IMR-90 (cell line): Measurements from ENCODE around the gene PDE4C. TPM values are rescaled to one million over a fixed set of nuclear protein-coding genes. Genes with fewer than 3 reads are reported as not detected.

Experiments
- ATAC-seq: fragments of 200-7000 bp; cut with Tn5 transposase; 2 replicates; pipeline ENCODE4 v1.9.1; 2020; ENCODE audit warnings: low read depth, mild to moderate bottlenecking, moderate library complexity
- BruUV-seq: library from RNA; stranded (reverse); fragments of 400-500 nt; replicated peaks from 2 replicates; lab custom pipeline; 2021; lab: Mats Ljungman, UMichigan
- CTCF ChIA-PET: fragments of 300-600 bp; formaldehyde crosslinking; extraction: SDS; loops from one replicate; lab custom pipeline; 2021; ENCODE audit warnings: antibody characterized with exemption; lab: Yijun Ruan, JAX
- POLR2A ChIA-PET: fragments of 300-600 bp; sonication (Branson Sonifier 250); formaldehyde crosslinking; loops from one replicate; lab custom pipeline; 2022; ENCODE audit warnings: antibody characterized with exemption; ENCODE audit not compliant: unreplicated experiment; lab: Charles Lee
- DNase-seq: peaks from one replicate; pipeline ENCODE4 v3.0.0; 2013
- H2AFZ ChIP-seq: replicated peaks from 2 replicates; pipeline ENCODE3; 2013; ENCODE audit warnings: low read length, mild to moderate bottlenecking; ENCODE audit not compliant: poor library complexity
- H2AK5ac ChIP-seq: 2 replicates; pipeline ENCODE4 v1.6.1; 2013; ENCODE audit warnings: low read depth, low read length, inconsistent platforms
- H2AK9ac ChIP-seq: replicated peaks from 2 replicates; pipeline ENCODE3; 2013; ENCODE audit warnings: mild to moderate bottlenecking, low read depth, low read length, moderate library complexity; ENCODE audit not compliant: poor library complexity
- H2BK120ac ChIP-seq: 2 replicates; pipeline ENCODE4 v1.6.1; 2013; ENCODE audit warnings: low read depth, low read length, inconsistent platforms
- H2BK15ac ChIP-seq: 3 replicates; pipeline ENCODE4 v1.6.1; 2013; ENCODE audit warnings: low read depth, low read length, inconsistent platforms
- H2BK20ac ChIP-seq: 2 replicates; pipeline ENCODE4 v1.6.1; 2013; ENCODE audit warnings: low read depth, mild to moderate bottlenecking, inconsistent platforms, low read length, moderate library complexity
- H2BK5ac ChIP-seq: 2 replicates; pipeline ENCODE4 v1.6.1; 2013; ENCODE audit warnings: mild to moderate bottlenecking, low read depth, low read length, inconsistent platforms; ENCODE audit not compliant: poor library complexity, severe bottlenecking
- H3K14ac ChIP-seq: replicated peaks from 2 replicates; pipeline ENCODE4 v1.6.1; 2013; ENCODE audit warnings: low read depth, low read length, inconsistent platforms
- H3K18ac ChIP-seq: 2 replicates; pipeline ENCODE4 v1.6.1; 2013; ENCODE audit warnings: low read depth, low read length, control low read depth
- H3K23ac ChIP-seq: 2 replicates; pipeline ENCODE4 v1.6.1; 2013; ENCODE audit warnings: low read depth, low read length, inconsistent platforms
- H3K27ac ChIP-seq: 2 replicates; pipeline ENCODE4 v1.5.1; 2013; ENCODE audit warnings: mild to moderate bottlenecking, control low read depth, low read length; ENCODE audit not compliant: insufficient read depth
- H3K27me3 ChIP-seq: 2 replicates; pipeline ENCODE4 v1.6.1; 2013; ENCODE audit warnings: low read length; ENCODE audit not compliant: control insufficient read depth, insufficient read depth
- H3K36me3 ChIP-seq: 2 replicates; pipeline ENCODE4 v1.6.1; 2013; ENCODE audit warnings: low read length, mixed read lengths; ENCODE audit not compliant: control insufficient read depth, insufficient read depth
- H3K4ac ChIP-seq: 2 replicates; pipeline ENCODE4 v1.6.1; 2013; ENCODE audit warnings: low read depth, low read length, inconsistent platforms
- H3K4me1 ChIP-seq: 2 replicates; pipeline ENCODE4 v1.6.1; 2013; ENCODE audit warnings: low read length, mixed read lengths; ENCODE audit not compliant: control insufficient read depth, insufficient read depth
- H3K4me2 ChIP-seq: 2 replicates; pipeline ENCODE4 v1.6.1; 2013; ENCODE audit warnings: low read depth, mild to moderate bottlenecking, control low read depth, low read length, moderate library complexity
- H3K4me3 ChIP-seq: 2 replicates; pipeline ENCODE4 v1.5.1; 2013; ENCODE audit warnings: low read depth, mild to moderate bottlenecking, control low read depth, low read length, moderate library complexity; ENCODE audit not compliant: insufficient read depth
- H3K56ac ChIP-seq: 2 replicates; pipeline ENCODE4 v1.6.1; 2013; ENCODE audit warnings: low read length, inconsistent platforms; ENCODE audit not compliant: insufficient read depth; ENCODE audit errors: extremely low read depth
- H3K79me1 ChIP-seq, 2 experiments: 2 replicates each; pipeline ENCODE4 v1.6.1; 2013; ENCODE audit warnings: low read length in 2 of 2, inconsistent platforms in 1 of 2, low read depth in 1 of 2
- H3K9ac ChIP-seq: 2 replicates; pipeline ENCODE4 v1.6.1; 2013; ENCODE audit warnings: low read depth, low read length, control low read depth
- H3K9me1 ChIP-seq: 2 replicates; pipeline ENCODE4 v1.6.1; 2013; ENCODE audit warnings: low read length, inconsistent platforms; ENCODE audit not compliant: insufficient read depth
- H3K9me3 ChIP-seq: 2 replicates; pipeline ENCODE4 v1.6.1; 2013; ENCODE audit warnings: low read length; ENCODE audit not compliant: control insufficient read depth, insufficient read depth
- H4K20me1 ChIP-seq: 2 replicates; pipeline ENCODE4 v1.6.1; 2013; ENCODE audit warnings: low read length, inconsistent platforms; ENCODE audit not compliant: insufficient read depth
- H4K5ac ChIP-seq: 2 replicates; pipeline ENCODE4 v1.6.1; 2013; ENCODE audit warnings: mild to moderate bottlenecking, low read depth, low read length, control low read depth
- H4K8ac ChIP-seq, 2 experiments: 2 replicates each; pipeline ENCODE4 v1.6.1; 2013; ENCODE audit warnings: low read depth in 2 of 2, low read length in 2 of 2, control low read depth in 1 of 2, inconsistent platforms in 1 of 2
- H4K91ac ChIP-seq: 2 replicates; pipeline ENCODE4 v1.6.1; 2013; ENCODE audit warnings: low read depth, low read length, inconsistent platforms; ENCODE audit not compliant: insufficient read depth
- CHD1 ChIP-seq: IDR thresholded peaks from 2 replicates; pipeline ENCODE4 v1.6.1; 2012; ENCODE audit warnings: low read depth, low read length, improper control_type of control experiment
- FOS ChIP-seq: fragments of 150-350 bp; IDR thresholded peaks from 2 replicates; pipeline ENCODE4 v1.6.1; 2016; ENCODE audit warnings: low read depth, low read length
- NFE2L2 ChIP-seq: fragments of 150-350 bp; IDR thresholded peaks from 2 replicates; pipeline ENCODE4 v1.6.1; 2016; ENCODE audit warnings: low read depth, mild to moderate bottlenecking, low read length
- POLR2A ChIP-seq: IDR thresholded peaks from 2 replicates; pipeline ENCODE4 v1.6.1; 2012; ENCODE audit warnings: mild to moderate bottlenecking, low read depth, low read length
- RAD21 ChIP-seq: IDR thresholded peaks from 2 replicates; pipeline ENCODE4 v1.6.1; 2012; ENCODE audit warnings: low read length, improper control_type of control experiment
- WGBS, 2 experiments: methylation state at CpG; one replicate each; pipeline versions ENCODE4 v1.1.5 to v1.1.7; 2013; ENCODE audit warnings: missing lambda C conversion rate in 2 of 2; ENCODE audit not compliant: insufficient read length in 1 of 2; ENCODE audit errors: extremely low coverage in 2 of 2; 5-methylcytosine and 5-hydroxymethylcytosine counted together
- dilution Hi-C: fragments of 300-500 bp; cut with HindIII; formaldehyde crosslinking; loops from one replicate; pipeline ENCODE4 v1.14.3; 2018; ENCODE audit warnings: low sequenced_read_pairs; ENCODE audit not compliant: unreplicated experiment
- in situ Hi-C: fragments of 300-500 bp; cut with MboI; formaldehyde crosslinking; loops from 3 replicates; pipeline ENCODE4 v1.14.3; 2019; ENCODE audit warnings: low sequenced_read_pairs, inconsistent platforms, mixed read lengths
- intact Hi-C: fragments of 100-400 bp; cut with micrococcal nuclease; formaldehyde crosslinking; loops from 2 replicates; pipeline ENCODE4 v1.10.0; 2022
- polyA plus RNA-seq, 3 experiments: library from polyadenylated mRNA; depleted of rRNA; stranded (reverse); fragments of >200 nt; gene quantifications; 2 replicates each; pipeline ENCODE4 v1.2.3, GENCODE V29; 2012; ENCODE audit warnings: low replicate concordance in 1 of 3
- total RNA-seq: library from RNA; depleted of rRNA; stranded (reverse); fragments of >200 nt; gene quantifications from 2 replicates; pipeline ENCODE4 v1.2.3, GENCODE V29; 2012

Gene PDE4C
- total and polyA plus RNA-seq, 2 of the 4 experiments (the other 2 are of a cell fraction) = 0.18 to 0.24 TPM

DNA sequence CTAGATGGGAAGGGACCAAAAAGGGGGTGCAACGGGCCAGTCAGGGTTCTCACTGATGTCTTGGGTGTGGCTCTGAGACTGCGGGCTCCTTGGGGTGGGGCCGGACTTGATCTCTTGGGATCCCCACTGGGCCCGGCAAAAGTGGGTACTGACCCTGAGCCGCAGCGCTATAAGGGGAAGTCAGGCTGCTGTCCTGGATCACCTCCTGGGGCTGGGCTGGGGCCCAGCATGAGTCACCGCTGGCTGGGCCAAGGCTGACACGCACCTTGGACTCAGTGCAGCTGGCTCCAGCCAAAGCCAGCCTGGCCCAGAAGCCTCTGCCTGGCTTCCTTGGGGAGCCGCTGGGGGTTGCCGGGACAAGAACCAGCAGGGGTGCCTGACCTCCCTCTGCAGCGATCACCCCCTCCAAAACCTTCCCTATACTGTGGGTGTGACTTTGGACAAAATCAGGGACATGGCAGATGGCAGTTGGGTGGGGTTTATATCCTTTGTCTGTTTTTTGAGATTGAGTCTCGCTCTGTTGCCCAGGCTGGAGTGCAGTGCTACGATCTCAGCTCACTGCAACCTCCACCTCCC lies 48.6 kb upstream of the PDE4C start (continued):
- TF ChIP-seq RAD21 (peak; percentile 15; the same call in 1 of the 2 replicates), CHD1 (no peak), NFE2L2 (0 out of 2 replicates have a peak, but pooled peaks have one; percentile 1)

DNA sequence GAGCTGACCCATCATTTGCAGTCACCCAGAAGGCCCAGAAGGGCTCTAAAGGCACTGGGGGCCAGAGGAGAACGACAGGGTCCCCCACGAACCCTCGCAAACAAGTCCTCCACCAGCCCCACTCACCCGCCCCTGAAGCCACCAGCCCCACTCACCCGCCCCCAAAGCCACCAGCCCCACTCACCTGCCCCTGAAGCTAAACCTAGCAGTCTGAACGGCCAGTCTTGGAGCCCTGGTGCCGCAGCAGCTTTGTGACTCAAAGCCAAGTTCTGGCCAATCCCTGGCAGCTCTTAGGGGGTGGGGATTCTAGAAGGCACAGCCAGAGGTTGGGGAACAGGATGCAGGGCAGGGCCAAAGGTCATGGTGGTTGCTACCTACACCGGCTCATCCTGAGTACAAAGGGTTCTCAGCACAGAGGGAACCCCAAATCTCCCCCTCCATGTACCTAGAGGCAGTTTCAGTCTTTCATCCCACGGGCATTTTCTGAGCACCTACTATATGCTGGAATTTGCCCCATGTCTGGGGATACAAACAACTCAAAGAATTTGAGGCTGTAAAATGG lies 48.1 kb upstream of the PDE4C start, which contains the start of gene IQCN:
TSS of gene IQCN (minus strand) at position 234 of the 562 bp plus-strand sequence. CDS start 4,974 bp downstream, outside the sequence.
- dilution Hi-C loops = no loop called here
- DNase-seq = no peak

More for the DNA sequence above, 48.1 kb upstream of the PDE4C start, which contains the start of gene IQCN:
- H3K4me3 ChIP-seq = no peak within 1 kb of the TSS
- H3K9ac ChIP-seq = peak within 1 kb of the TSS; percentile 2; the same call in 1 of the 2 replicates
- WGBS, 2 experiments = no CpG with 5 or more reads among the region's 9 CpGs
- peak within 1 kb of the TSS; percentile 72 for H2BK5ac ChIP-seq
- peaks cover 55% of the 10 kb centered on the region for H4K20me1 ChIP-seq
- 0 out of 2 replicates have a peak within 1 kb of the TSS, but pooled peaks have one; percentile 53 for H3K56ac ChIP-seq
- no peaks in the 10 kb centered on the region for H3K27me3 ChIP-seq
- H3K4me2 ChIP-seq = peak within 1 kb of the TSS; percentile 51
- H2AK5ac ChIP-seq = peak within 1 kb of the TSS; percentile 75
- peak within 1 kb of the TSS; percentile 81; the same call in 1 of the 3 replicates for H2BK15ac ChIP-seq
- no peaks in the 10 kb centered on the region for H3K9me3 ChIP-seq
- H3K9me1 ChIP-seq = peaks cover 4% of the 10 kb centered on the region
- H3K36me3 ChIP-seq = peaks cover 14% of the 10 kb centered on the region
- peak within 1 kb of the TSS; percentile 82 for H2AFZ ChIP-seq
- no peak for TF ChIP-seq FOS
- TF ChIP-seq POLR2A = peak; percentile 89
- BruUV-seq = no TSS peak
- H3K4ac ChIP-seq = peak within 1 kb of the TSS; percentile 75
- CTCF ChIA-PET = no interaction called here
- H3K79me1 ChIP-seq = peaks cover 13 to 60% of the 10 kb centered on the region in 2 experiments
- peak within 1 kb of the TSS; percentile 19 for H3K18ac ChIP-seq
- POLR2A ChIA-PET = no interaction called here
- peak within 1 kb of the TSS; percentile 58 for H3K27ac ChIP-seq
- H2BK20ac ChIP-seq = peak within 1 kb of the TSS; percentile 53
- in situ Hi-C loops = loop anchor here (10.0 kb wide), 1 partner anchor 131 kb away; no protein-coding TSS in a partner anchor
- peak within 1 kb of the TSS; percentile 70 for H4K91ac ChIP-seq
- peak within 1 kb of the TSS; percentile 21; the same call in 1 of the 2 replicates for H4K5ac ChIP-seq
- H3K4me1 ChIP-seq = peaks cover 20% of the 10 kb centered on the region
- H4K8ac ChIP-seq = peak within 1 kb of the TSS; percentile 27 to 88; a peak in 3 of 4 replicates
- peak within 1 kb of the TSS; percentile 41 for H2BK120ac ChIP-seq
- peak within 1 kb of the TSS; percentile 84 for H2AK9ac ChIP-seq
- peak; percentile 4 for ATAC-seq
- intact Hi-C loops = no loop called here
- peak within 1 kb of the TSS; percentile 55 for H3K23ac ChIP-seq
- peak within 1 kb of the TSS; percentile 76 for H3K14ac ChIP-seq
